Hematopoietic multipotent progenitor cell treated with erythropoietin and hydrocortisone succinate and interleukin-3 and kit ligand, for 8 days (in vitro differentiated cells): ENCODE measurements around the gene TMUB1.

Source experiments
- DNase-seq: peaks from one replicate; pipeline ENCODE4 v3.0.0-alpha.2; 2015

Gene TMUB1

DNA sequence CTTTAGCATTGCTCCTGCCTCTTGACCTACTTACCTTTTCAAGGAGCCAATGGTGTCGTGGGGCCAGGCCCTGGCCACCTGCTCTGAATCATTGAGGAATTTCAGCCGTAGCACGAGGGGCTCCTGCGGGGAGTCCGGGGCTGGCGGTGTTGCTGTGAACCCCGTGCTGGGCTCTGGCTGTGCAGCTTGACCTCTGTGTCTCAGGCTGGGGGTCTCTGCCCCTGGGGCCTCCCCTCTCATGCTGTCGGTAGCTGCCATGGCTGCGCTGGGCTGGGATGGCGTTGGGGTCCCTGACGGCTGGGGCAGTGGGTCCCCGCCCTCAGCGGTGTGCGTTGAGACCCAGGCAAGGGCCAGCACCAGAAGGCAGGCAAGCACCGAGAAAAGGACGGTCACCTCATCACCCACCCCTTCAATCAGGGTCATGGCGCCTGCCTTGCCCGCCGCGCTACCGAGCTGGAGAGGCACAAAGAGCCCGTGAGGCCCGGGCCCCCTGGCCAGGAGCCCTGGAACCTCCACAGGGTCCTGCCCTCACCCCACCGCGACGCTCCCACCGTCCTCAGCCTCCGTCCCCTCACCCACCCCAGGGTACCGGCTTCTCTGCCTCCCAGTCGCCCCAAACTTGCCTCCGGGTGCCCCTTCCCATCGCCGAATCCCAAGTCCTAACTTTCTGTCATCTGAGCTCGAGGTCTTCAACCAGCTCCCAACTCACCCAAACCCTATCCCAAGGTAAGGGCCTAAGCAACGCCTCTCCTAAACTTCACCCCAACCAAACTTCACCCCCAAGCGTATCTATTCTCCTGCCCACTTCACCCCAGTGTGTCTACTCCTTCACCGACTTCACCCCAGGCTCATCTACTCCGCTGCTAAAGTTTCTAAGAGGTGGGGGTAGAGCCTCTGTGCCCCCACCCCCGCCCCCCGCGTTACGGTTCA is 887 bp downstream of the TMUB1 start:
- peak; percentile 37 for DNase-seq

- DNase-seq, result no peak
Measured at GRCh38 chr7:151081170-151082101, 1.9 kb downstream of the TMUB1 start.

GRCh38 chr7:151080522-151081169 is 2.6 kb downstream of the TMUB1 start, which contains the start of gene FASTK:
Gene FASTK, minus strand, starts transcription at chr7:151080809. Its CDS starts 43 bp downstream, at chr7:151080766.
- peak; percentile 91 for DNase-seq

- peak; percentile 45 for DNase-seq
Measured at GRCh38 chr7:151080067-151080521, 3.2 kb downstream of the TMUB1 start.

- DNase-seq, result no peak
Measured at GRCh38 chr7:151079199-151079910, 3.9 kb downstream of the TMUB1 start.

GRCh38 chr7:151078233-151079040 is 4.9 kb downstream of the TMUB1 start:
- DNase-seq, result no peak

GRCh38 chr7:151077705-151078232 is 5.5 kb downstream of the TMUB1 start:
- no peak for DNase-seq

- DNase-seq, result no peak
Measured at GRCh38 chr7:151076863-151077704, 6.2 kb downstream of the TMUB1 start.

DNA sequence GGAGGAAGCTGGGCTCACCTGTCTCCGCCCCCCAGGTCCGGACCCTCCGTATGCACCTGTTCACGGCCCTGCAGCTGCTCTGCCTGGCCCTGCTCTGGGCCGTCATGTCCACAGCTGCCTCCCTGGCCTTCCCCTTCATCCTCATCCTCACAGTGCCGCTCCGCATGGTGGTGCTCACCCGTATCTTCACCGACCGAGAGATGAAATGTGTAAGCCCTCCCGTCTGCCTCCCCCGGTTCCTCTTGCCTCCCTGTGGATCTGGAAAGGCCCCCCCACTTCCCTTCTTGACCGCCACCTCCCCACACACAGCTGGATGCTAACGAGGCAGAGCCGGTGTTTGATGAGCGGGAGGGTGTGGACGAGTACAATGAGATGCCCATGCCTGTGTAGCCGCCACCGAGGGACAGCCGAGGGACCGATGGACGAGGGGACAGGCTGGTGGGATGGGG is 7.3 kb downstream of the TMUB1 start:
- DNase-seq, result no peak

DNA sequence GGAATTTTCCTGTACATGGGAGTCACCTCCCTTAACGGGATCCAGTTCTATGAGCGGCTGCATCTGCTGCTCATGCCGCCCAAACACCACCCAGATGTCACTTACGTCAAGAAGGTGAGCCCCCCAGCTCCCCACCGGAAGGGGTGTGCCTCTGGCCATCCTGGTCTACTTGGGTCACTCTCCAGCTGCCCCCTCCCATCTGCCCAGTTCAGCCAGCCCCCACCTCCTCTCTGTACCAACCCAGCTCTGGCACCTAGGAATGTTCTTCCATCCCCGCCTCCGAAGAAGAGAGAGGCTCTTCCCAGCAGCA is 7.7 kb downstream of the TMUB1 start:
- DNase-seq, result no peak

DNA sequence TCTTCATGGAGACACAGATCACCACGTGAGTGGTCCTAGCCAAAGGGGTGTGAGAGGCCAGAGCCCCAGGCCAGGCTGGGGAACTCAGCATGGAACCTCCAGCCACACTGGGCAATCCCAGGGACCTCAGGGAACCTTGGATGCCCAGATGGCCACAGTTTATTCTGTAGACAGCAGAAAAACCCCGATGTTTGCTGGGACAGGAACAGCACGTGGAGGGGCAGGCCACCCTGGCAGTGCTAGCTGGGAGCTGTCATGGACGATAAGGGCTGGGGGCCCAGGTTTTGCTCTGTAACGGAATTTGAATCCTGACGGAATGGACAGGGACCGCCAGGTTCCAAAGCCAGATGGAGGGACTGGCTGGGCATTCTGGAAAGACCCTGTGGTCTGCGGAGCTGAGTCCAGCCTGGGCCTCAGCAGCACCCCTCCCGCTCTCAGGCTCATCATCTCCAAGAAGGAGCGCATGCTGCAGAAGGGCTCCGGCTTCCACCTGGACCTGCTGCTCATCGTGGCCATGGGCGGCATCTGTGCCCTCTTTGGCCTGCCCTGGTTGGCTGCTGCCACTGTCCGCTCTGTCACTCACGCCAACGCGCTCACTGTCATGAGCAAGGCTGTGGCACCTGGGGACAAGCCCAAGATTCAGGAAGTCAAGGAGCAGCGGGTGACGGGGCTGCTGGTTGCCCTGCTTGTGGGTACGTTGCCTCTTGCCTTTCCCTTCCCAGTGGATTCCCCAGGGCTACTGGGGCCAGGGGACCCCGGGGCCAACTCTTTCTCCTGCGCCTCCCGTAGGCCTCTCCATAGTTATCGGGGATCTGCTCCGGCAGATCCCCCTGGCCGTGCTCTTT is 8.3 kb downstream of the TMUB1 start:
- no peak for DNase-seq

DNA sequence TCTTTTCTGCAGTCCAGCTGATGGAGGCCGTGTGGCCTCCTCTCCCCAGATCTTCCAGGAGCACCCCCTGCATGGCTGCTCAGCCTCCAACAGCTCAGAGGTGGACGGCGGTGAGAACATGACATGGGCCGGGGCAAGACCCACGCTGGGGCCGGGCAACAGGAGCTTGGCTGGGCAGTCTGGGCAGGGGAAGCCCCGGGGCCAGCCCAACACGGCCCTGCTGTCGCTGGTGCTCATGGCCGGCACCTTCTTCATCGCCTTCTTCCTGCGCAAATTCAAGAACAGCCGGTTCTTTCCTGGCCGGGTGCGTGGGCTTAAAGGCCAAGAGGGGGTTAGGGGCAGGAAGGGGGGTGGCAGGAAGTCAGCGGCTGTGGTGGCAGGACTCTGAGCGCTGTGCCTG is 9.3 kb downstream of the TMUB1 start:
- DNase-seq, result no peak

- no peak for DNase-seq
Measured at GRCh38 chr7:151071032-151071866, 12.0 kb downstream of the TMUB1 start.

DNA sequence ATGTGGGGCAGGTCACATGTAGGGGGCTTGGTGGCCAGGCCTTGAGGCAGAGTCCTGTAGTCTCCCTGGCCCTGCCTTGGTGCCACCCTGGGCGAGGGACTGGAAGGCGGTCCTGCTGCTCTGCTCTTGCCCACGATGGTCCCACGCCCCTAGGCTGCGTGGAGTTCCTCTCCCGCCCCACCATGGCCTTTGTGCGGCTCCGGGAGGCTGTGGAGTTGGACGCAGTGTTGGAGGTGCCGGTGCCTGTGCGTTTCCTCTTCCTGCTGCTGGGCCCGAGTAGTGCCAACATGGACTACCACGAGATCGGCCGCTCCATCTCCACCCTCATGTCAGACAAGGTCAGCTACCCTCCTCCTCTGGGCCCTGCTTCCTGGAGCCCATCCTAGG is 12.7 kb downstream of the TMUB1 start:
- no peak for DNase-seq

- DNase-seq, result no peak
Measured at GRCh38 chr7:151069841-151070573, 13.3 kb downstream of the TMUB1 start.

DNA sequence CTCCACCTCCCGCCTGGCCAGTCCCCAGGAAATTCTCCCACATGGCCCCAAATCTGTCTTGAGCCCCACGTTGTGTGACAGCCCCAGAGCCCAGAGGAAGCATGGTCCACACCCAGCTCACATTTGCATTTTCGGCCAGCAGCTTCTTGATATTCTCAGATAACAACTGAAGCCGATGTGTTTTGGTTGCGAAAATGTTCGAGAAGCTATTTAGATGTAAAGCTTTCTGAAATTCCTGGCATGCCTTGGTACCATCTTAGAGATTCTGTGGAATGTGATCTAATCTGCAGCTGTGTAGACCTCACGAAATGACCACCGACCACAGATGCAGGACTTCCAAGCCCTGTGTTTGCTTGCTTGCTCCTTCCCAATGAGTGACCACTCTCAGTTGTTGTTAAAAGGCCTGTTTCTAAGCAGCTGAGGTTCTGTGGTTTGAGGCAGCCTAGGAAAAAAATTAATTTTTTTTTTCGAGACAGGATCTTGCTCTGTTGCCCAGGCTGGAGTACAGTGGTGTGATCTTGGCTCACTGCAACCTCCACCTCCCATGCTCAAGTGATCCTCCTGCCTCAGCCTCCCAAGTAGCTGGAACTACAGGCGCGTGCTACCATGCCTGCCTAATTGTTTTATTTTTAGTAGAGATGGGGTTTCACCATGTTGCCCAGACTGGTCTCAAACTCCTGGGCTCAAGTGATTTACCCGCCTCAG is 15.1 kb downstream of the TMUB1 start:
- DNase-seq, result no peak
